GM19193 (cell line): ENCODE measurements around the gene ADAMTSL1.

Experiments used
- POLR2A ChIP-seq: IDR thresholded peaks from 4 replicates; pipeline ENCODE4 v1.6.1; 2011; ENCODE audit not compliant: insufficient read depth, insufficient read length; ENCODE audit errors: extremely low read depth

ADAMTSL1 gene

GRCh38 chr9:18479405-18479804, 5.5 kb downstream of the ADAMTSL1 start:
- no peak for TF ChIP-seq POLR2A

- TF ChIP-seq POLR2A, result no peak
Observed at GRCh38 chr9:18480662-18481093, 6.7 kb downstream of the ADAMTSL1 start.

- no peak for TF ChIP-seq POLR2A
Observed at GRCh38 chr9:18482371-18482770, 8.4 kb downstream of the ADAMTSL1 start.

GRCh38 chr9:18485714-18486113, 11.8 kb downstream of the ADAMTSL1 start:
- no peak for TF ChIP-seq POLR2A

- no peak for TF ChIP-seq POLR2A
Observed at GRCh38 chr9:18487611-18488010, 13.7 kb downstream of the ADAMTSL1 start.

GRCh38 chr9:18488886-18489285, 14.9 kb downstream of the ADAMTSL1 start:
- TF ChIP-seq POLR2A, result no peak

- no peak for TF ChIP-seq POLR2A
Observed at GRCh38 chr9:18489861-18490260, 15.9 kb downstream of the ADAMTSL1 start.

GRCh38 chr9:18490641-18491370, 16.9 kb downstream of the ADAMTSL1 start:
- no peak for TF ChIP-seq POLR2A

- no peak for TF ChIP-seq POLR2A
Observed at GRCh38 chr9:18492612-18493011, 18.7 kb downstream of the ADAMTSL1 start.

- no peak for TF ChIP-seq POLR2A
Observed at GRCh38 chr9:18493451-18493993, 19.6 kb downstream of the ADAMTSL1 start.

GRCh38 chr9:18495065-18495464, 21.1 kb downstream of the ADAMTSL1 start:
- no peak for TF ChIP-seq POLR2A

- TF ChIP-seq POLR2A, result no peak
Observed at GRCh38 chr9:18496256-18497000, 22.5 kb downstream of the ADAMTSL1 start.

GRCh38 chr9:18499062-18499461, 25.1 kb downstream of the ADAMTSL1 start:
- no peak for TF ChIP-seq POLR2A

- no peak for TF ChIP-seq POLR2A
Observed at GRCh38 chr9:18499980-18500379, 26.0 kb downstream of the ADAMTSL1 start.

GRCh38 chr9:18500451-18500850, 26.5 kb downstream of the ADAMTSL1 start:
- TF ChIP-seq POLR2A, result no peak

- no peak for TF ChIP-seq POLR2A
Observed at GRCh38 chr9:18501949-18502348, 28.0 kb downstream of the ADAMTSL1 start.
